ENCODE measurements around the gene ZBTB7A. TPM values are rescaled to one million over a fixed set of nuclear protein-coding genes. Genes with fewer than 3 reads are reported as not detected.
A peak's percentile ranks its signal among the peaks of the same experiment; 100 is the strongest.

Gene ZBTB7A
- total RNA-seq: 2.0 TPM

GRCh38 chr19:4066682-4067395 lies at the start of gene ZBTB7A:
TSS of gene ZBTB7A (minus strand) at chr19:4066899. CDS start at chr19:4055232, 11,667 bp downstream.
- no peak for FAIRE-seq
- peak; percentile 76 to 85 for DNase-seq (ENCODE audit: low spot score in 2 of 2)

GRCh38 chr19:4115818-4116385 lies 49.2 kb upstream of the ZBTB7A start:
- DNase-seq (ENCODE audit: low spot score in 2 of 2) (no peak), FAIRE-seq (no peak)

GRCh38 chr19:4115050-4115817 lies 48.5 kb upstream of the ZBTB7A start:
- DNase-seq (ENCODE audit: low spot score in 2 of 2) (no peak), FAIRE-seq (no peak)

- FAIRE-seq: no peak
Observed at GRCh38 chr19:4114181-4114580, 47.5 kb upstream of the ZBTB7A start.

GRCh38 chr19:4113398-4114088 lies 46.8 kb upstream of the ZBTB7A start:
- FAIRE-seq (no peak), DNase-seq (ENCODE audit: low spot score in 2 of 2) (no peak)

More at GRCh38 chr19:4114181-4114580, 47.5 kb upstream of the ZBTB7A start:
- no peak for DNase-seq (ENCODE audit: low spot score in 2 of 2)

GRCh38 chr19:4112367-4112766 lies 45.7 kb upstream of the ZBTB7A start:
- DNase-seq (ENCODE audit: low spot score in 2 of 2): no peak
- no peak for FAIRE-seq

GRCh38 chr19:4109626-4109945 lies 42.9 kb upstream of the ZBTB7A start:
- DNase-seq (ENCODE audit: low spot score in 2 of 2) (no peak), FAIRE-seq (no peak)

- FAIRE-seq (no peak), DNase-seq (ENCODE audit: low spot score in 2 of 2) (no peak)
Observed at GRCh38 chr19:4108767-4109625, 42.3 kb upstream of the ZBTB7A start.

GRCh38 chr19:4103080-4103433 lies 36.4 kb upstream of the ZBTB7A start:
- FAIRE-seq (no peak), DNase-seq (ENCODE audit: low spot score in 2 of 2) (no peak)

GRCh38 chr19:4102339-4103079 lies 35.8 kb upstream of the ZBTB7A start:
- DNase-seq (ENCODE audit: low spot score in 2 of 2): no peak
- no peak for FAIRE-seq

GRCh38 chr19:4101496-4101770 lies 34.7 kb upstream of the ZBTB7A start:
- no peak for FAIRE-seq
- DNase-seq (ENCODE audit: low spot score in 2 of 2): no peak

GRCh38 chr19:4100647-4101495 lies 34.2 kb upstream of the ZBTB7A start:
- FAIRE-seq: no peak

GRCh38 chr19:4099041-4099764 lies 32.5 kb upstream of the ZBTB7A start:
- FAIRE-seq (no peak), DNase-seq (ENCODE audit: low spot score in 2 of 2) (no peak)

More at GRCh38 chr19:4100647-4101495, 34.2 kb upstream of the ZBTB7A start:
- no peak for DNase-seq (ENCODE audit: low spot score in 2 of 2)

GRCh38 chr19:4098493-4098892 lies 31.8 kb upstream of the ZBTB7A start:
- DNase-seq (ENCODE audit: low spot score in 2 of 2): no peak
- FAIRE-seq: no peak

- FAIRE-seq (no peak), DNase-seq (ENCODE audit: low spot score in 2 of 2) (no peak)
Observed at GRCh38 chr19:4097501-4097900, 30.8 kb upstream of the ZBTB7A start.

- no peak for DNase-seq (ENCODE audit: low spot score in 2 of 2)
- no peak for FAIRE-seq
Observed at GRCh38 chr19:4096049-4096892, 29.6 kb upstream of the ZBTB7A start.

GRCh38 chr19:4095488-4095844 lies 28.8 kb upstream of the ZBTB7A start:
- no peak for DNase-seq (ENCODE audit: low spot score in 2 of 2)
- no peak for FAIRE-seq

Measured in frontal cortex (tissue), 4 donors.